T-helper 1 cell (primary cell): Measurements from ENCODE around the gene CA10.

Experiments used
- DNase-seq, 5 donors: peaks; one replicate each; pipeline ENCODE4 v3.0.0-alpha.2; 2012 to 2020

CA10 gene

GRCh38 chr17:51759260-51759659 lies 399.3 kb downstream of the CA10 start:
- DNase-seq: no peak

DNA sequence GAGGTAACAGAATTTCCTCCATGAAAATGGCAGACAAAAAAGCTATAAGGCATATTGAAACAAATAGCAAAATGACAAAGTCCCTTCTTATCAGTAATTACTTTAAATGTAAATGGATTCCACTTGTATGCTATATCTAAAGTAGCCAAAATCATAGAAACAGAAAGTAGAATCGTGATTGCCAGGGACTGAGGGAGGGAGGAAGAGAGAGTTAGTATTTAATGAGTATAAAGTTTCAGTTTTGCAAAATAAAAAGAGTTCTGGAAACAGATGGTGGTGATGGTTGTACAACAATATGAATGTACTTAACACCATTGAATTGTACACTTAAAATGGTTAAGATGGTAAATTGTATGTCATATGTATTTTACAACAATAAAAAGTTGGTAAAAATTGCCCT lies 407.4 kb downstream of the CA10 start:
- peak in 1 of 5 donors; percentile 4 for DNase-seq

DNA sequence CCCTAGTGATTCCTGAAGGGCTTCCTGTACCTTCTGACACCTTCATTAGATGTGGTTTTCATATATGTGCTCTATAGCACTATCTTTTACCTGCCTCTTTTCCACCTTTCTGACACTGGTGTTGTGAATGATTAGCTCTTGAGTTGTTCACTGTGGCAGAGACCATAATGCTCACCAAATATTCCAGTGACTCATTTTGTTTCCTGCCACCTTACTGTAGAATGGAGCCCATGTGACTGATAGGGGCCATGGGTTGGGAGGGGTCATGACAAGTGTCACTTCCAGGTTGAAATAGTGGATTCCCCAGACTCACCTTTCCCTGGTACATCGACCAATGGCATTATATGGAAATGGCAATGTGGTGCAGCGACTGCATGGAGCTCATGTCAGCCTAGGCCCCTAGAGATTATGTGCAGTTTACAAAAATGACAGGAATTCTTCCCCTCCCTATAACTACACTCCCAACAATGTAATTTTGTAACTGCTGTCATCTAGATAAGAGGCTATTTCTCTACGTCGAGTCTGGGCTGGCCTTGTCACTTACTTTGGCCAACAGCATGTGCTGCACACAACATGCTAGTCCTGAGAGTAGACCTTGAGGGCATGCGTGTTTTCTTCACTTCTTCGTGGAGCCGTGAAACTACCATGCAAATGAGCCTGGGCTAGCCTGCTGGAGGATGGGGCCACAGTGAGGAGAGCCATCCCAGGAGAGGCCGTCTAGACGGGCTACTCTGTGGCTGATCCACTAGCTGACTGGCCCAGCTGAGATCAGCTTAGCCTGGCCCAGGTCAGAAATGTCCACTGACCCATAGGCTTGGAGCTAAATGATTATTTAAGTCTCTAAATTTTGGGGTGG lies 409.5 kb downstream of the CA10 start:
- no peak for DNase-seq

DNA sequence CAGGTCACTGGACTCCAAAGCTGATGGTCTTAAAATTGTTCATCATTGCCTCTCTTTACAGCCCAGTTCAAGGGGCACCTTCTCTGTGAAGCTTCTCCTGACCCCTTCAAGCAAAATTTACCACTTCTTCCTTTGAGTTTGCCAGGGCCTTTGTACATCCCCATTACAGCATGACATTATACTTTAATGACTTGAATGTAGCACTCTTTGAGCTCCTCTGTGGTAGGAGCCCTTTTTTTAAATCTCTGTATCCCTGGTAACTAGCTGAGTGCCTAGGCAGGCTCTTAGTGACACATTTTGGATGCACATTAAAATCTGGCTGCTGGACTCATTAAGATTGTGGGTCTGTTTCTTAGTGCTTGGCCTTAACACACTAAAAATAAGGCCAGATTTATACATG lies 412.1 kb downstream of the CA10 start:
- DNase-seq: no peak

DNA sequence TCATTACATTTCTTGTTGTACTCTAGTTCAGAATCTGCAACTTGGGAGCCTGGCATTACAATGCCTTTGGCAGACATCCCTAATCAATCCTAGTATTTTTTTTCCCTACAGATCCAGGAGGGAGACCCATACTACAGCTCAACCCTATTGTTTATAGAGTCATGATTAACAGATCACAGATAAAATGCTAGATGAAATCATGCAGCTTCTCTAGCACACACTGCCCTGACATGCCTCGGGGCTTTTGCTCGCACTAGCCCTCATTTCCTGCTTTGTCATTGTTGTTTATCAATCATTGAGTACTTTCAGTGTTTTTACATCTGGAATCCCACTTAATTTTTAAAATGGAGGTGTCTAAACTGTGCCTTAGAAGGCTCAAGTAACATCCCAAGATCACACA lies 412.5 kb downstream of the CA10 start:
- no peak for DNase-seq

- DNase-seq: no peak
Observed at GRCh38 chr17:51743477-51743876, 415.0 kb downstream of the CA10 start.

DNA sequence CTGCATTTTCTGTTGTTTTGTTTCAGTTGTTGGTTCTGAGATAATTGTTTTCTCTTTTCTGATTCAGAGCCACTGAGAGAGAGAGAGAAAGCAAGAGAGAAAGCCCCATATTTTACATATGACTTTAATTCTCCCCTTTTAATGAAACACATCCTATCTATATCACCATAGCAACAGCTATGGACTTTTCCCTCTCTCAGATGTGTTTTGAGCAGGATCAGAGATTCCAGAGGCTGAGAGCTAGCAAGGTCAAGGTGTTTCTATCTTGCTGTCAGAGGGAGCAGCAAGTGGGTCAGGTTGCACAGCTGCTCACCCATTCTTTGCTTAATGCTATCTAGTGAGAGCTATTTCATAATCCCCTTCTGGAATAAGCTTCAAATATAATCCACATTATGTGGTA lies 415.9 kb downstream of the CA10 start:
- DNase-seq: no peak

GRCh38 chr17:51741458-51741857 lies 417.1 kb downstream of the CA10 start:
- DNase-seq: no peak

DNA sequence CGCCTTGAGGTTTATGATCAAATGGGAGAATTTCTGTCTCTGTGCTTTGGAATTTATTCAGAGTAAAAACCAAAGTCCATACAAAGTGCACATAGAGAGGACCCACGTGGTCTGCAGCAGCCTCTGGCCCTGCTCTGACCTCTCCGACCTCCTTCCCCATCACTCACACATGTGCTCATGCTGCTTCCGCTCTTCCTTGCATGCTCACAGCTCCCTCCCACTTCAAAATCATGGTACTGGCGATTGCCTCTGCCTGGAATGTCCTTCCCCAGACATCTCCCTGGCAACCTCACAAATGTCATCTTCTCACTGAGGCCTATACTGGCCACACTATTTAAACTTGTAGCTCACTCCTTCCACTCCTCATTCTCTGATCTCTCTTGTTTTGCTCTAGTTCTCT lies 418.0 kb downstream of the CA10 start:
- no peak for DNase-seq

- no peak for DNase-seq
Observed at GRCh38 chr17:51739245-51739886, 419.1 kb downstream of the CA10 start.

- DNase-seq: no peak
Observed at GRCh38 chr17:51736356-51736755, 422.2 kb downstream of the CA10 start.

DNA sequence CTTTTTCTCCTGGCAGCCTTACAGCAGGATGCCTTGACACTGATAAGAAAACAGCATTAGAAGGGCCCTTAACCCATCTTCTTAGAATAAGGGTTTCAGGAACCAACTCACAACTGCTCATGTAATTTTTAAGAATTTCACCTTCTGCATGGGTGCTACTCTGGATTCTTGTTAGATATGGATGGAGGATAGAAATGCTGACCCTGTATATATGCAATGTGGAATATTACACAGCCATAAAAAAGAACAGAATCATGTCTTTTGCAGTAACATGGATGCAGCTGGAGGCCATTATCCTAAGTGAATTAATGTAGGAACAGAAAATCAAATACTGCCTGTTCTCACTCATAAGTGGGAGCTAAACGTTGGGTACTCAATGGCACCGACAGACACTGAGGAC lies 423.5 kb downstream of the CA10 start:
- no peak for DNase-seq

- DNase-seq: no peak
Observed at GRCh38 chr17:51734462-51734861, 424.1 kb downstream of the CA10 start.

DNA sequence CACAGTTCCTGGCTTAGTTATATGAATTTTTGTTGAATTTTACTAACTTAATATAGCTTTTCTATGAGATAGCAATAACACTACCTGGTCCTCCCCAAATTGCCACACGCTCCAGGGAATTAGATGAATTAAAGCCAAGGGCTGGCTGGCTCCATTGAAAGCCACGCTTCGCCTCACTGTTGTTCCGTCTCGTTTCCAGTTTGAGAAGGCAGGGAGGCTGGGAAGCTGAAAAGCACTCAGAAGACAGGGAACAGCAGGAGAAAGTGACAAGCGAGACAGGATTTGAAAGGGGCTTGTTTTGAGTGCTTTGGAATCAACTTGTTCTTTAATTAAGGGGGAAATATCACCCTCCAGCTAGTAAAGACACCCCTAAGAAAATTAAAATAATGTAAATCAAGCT lies 425.3 kb downstream of the CA10 start:
- no peak for DNase-seq

- no peak for DNase-seq
Observed at GRCh38 chr17:51731941-51732722, 426.4 kb downstream of the CA10 start.

- DNase-seq: no peak
Observed at GRCh38 chr17:51730303-51731050, 428.0 kb downstream of the CA10 start.

GRCh38 chr17:51725185-51725584 lies 433.3 kb downstream of the CA10 start:
- no peak for DNase-seq

DNA sequence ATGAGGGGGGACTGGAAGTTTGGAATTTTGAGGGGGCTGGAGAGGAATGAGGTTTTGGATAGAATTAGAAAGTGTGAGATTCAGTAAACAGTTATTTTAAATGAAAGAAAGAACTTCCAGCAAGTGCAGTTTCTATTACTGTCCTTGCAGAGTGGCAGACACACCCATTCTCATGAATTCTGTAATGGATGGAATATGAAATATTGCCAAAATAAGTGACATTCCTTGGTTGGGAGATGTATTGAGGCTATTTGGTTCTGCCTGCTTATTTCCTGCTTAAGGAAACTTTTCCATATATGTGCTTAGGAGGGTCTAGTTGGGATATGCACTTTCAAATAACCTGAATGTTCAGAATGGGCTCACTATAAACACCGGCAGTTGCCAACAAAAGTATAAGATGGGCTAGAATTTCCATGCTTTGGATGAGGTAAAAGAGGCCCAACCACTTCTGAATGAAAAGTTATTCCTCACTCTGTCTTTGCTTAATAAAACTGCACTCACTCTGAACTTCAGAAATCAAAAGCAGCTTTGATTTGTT lies 434.4 kb downstream of the CA10 start:
- DNase-seq: no peak

- no peak for DNase-seq
Observed at GRCh38 chr17:51722994-51723393, 435.5 kb downstream of the CA10 start.

GRCh38 chr17:51721730-51722129 lies 436.8 kb downstream of the CA10 start:
- DNase-seq: no peak

DNA sequence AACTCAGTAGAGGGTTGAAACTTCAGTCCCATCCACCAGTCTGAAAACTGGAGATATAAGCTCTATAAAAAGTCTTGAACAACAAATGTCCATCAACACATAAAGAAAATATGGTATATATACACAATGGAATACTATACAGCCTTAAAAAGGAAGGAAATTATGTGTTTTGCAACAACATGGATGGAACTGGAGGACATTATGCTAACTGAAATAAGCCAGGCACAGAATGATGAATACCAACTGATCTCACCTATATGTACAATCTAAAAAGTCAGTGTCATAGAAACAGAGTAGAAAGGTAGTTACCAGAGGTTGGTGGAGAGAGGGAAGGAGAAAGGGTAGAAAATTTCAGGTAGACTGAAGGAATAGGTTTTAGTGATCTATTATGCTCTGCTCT lies 438.1 kb downstream of the CA10 start:
- DNase-seq: no peak

- no peak for DNase-seq
Observed at GRCh38 chr17:51718983-51719382, 439.5 kb downstream of the CA10 start.

DNA sequence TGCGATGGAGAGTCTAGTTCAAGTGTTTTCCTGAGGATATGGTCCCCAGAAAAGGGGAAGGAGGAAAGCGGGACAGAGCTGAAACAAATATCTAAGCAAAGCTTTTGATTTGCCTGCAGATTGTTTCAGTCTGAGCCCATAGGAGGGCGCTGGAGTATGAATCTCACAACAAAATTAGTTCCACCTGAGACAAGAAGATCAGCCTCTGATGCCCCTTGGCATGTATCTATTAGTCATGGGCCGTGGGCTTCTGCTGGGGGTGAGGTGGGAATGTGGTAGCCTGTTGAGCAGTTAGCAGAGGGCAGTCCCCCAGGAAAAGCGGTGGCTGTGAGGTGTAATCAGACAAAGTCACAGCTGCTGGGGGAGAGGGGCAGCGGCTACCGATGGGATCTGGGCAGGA lies 446.9 kb downstream of the CA10 start:
- no peak for DNase-seq
